HuH-7 (cell line): ENCODE measurements around the gene PRXL2C.
A peak's percentile ranks its signal among the peaks of the same experiment; 100 is the strongest.

ENCODE experiments used
- DNase-seq: peaks from one replicate; pipeline ENCODE4 v3.0.0; 2011; ENCODE audit warnings: low spot score

PRXL2C gene

DNA sequence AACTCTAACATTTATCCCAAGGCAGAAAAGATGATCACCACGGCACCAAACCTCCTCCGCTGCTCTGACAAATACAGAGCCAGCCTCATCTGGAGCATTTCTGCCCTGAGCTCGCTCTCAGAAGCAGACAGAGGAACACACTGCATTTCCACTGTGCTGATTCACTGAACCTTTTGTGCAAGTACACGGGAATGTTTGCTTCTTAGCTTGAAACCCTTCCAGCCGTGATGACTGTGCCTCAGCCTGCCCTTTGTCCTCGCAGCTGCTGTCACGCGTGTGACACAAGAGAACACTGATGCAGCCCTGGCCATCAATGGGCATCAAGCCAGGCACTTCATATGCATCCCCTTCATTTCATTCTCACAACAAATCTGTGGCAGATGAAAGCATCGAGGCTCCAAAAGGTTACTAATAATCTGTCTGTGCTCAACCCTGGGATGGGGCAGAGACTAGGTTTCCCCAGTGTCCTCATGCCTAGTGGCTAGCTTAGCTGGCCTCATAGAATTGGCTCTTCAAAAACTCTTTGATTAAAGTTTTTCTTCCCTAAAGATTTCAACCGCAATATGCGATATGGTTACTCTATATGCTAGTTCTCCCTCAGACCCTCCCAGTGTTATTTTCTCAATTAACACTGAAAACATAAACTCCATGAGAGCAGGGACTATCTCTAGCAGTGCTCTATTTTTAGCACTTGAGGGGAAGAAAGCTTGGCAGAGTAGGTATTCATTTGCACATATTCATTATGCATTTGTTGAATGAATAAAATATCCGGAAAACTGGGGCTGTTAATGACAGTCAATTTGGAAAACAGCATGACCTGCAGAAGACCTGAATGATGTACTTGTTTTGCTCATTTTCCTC lies 42.8 kb downstream of the PRXL2C start:
- DNase-seq, result peak; percentile 34

DNA sequence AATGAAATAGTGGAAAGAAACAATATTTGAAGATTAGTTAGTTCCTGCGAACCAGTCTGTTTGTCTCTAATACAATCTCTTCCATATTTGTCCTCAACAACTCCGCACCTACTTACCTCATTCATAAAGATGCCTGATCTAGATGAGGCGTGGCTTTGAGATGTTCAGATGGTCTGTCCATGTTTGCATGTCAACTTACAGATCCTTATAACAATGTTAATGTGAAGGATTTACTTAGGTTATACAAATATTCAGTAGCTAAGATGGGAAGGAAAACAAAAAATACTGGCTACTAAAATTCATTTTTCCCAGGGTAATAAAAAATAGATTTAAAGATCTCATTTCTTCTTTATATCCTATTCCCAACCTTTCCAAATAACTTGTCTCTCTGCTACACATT lies 43.8 kb downstream of the PRXL2C start:
- DNase-seq, result no peak

DNA sequence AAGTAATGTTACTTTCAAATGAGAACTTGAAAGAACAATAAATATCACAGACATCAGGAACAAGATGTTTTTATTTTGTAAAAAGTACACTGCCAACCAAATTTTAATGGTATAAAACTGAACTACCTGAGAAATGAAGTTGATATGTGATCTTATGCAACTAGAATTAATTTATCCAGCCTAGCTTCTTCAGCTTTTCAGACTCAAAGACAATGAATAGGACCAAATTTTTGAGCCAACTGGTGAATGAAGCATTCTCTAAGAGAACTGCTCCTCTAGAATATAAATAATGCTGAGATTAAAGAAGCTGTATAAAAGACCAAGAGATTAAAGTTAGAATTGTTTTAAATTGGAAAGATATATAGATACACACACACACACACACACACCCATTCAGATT lies 45.4 kb downstream of the PRXL2C start:
- DNase-seq, result no peak

DNA sequence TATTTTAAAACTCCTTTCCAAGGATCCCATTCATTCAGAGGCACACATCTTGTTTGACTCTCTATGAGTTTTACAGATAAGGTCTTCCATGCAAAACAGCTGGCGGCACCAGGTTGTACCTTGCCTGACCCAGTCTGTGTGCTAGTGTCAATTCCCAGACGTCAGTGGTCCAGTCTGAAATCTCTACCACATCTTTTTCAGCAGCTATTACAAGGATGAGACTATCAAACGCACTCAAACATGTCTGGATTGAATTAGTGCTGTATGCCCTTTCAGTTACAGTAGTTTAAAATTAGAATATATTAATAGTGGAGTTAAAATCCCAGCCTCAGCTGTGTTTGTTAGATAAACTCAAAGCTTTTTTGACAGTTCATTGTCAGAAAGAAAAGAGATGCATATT lies 47.1 kb downstream of the PRXL2C start:
- no peak for DNase-seq

DNA sequence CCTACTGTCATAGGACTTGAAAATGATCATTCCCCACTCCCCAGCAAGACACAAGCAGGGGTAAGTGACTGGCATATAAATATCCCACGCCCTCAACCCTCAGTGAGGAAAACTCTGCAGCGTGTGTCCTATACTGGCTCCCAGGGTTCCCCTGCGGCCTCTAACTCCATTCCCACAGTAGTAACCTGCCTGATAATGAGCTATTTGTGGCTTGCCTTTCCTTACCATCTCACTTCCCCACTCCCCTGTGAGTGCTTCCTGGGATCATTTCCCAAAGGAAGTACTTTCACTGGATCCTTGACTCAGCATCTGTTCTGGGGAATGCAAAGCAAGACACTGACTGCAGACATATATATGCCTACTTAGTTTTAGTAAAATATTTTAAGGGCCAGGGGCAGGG lies 49.8 kb downstream of the PRXL2C start:
- no peak for DNase-seq

DNA sequence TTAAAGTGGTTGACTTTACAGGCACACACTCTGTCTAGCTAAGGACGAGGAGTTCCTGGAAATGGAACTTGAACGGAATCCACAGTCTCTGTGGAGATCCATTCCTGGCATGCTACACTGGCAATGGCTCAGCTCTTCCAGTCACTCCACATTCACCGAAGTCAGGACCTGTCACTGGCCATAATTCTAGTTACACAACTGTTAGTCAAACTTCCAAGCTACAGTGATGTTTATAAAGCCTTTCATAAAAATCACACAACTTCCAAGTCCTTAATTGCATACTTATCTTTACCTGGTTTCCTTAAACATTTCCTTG lies 51.2 kb downstream of the PRXL2C start:
- no peak for DNase-seq

DNA sequence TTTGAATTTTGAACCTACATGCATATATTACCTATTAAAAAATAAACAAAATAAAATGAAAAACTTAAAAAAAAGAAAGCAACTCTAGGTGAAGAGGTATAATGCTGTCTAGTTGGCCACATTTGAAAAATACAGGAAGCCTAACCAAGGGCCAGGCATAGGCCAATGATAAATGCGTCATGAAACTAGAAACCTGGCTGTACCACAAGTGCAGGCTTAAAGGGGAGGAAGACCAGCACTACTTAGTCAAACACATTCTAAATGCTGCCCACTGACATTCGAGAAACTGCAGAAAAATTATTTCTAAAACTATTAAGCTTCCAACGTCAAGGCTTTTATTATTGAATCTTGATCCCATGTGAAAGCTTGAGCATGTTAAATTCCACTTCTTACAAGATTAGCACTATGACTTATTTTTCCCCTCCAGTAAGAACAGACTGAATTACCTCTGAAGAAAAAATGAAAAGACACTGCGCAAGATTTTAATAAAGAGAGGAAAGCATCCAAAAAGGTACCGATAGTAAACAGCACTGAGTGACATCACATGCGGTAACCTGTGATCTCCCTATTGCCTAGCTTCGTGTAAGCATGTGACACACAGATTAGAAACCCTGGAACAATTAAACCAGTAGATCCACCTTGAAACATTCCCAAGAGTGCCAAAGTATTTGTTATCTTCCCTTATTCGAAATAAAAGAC lies 51.7 kb downstream of the PRXL2C start:
- no peak for DNase-seq

DNA sequence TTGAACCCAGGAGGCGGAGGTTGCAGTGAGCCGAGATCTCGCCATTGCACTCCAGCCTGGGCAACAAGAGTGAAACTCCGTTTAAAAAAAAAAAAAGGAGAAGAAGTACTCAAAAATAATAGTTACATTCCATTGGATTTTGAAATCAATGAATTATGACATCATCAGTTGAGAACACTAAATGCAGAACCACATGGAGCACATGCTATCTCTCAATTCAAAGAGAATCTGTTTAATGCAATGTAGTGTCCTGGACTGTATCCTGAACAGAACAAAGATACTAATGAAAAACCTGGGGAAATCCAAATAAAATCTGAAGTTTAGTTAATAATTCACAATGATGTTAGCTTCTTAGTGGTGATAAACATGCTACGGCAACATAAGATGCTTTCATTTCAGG lies 55.8 kb downstream of the PRXL2C start:
- DNase-seq, result no peak

DNA sequence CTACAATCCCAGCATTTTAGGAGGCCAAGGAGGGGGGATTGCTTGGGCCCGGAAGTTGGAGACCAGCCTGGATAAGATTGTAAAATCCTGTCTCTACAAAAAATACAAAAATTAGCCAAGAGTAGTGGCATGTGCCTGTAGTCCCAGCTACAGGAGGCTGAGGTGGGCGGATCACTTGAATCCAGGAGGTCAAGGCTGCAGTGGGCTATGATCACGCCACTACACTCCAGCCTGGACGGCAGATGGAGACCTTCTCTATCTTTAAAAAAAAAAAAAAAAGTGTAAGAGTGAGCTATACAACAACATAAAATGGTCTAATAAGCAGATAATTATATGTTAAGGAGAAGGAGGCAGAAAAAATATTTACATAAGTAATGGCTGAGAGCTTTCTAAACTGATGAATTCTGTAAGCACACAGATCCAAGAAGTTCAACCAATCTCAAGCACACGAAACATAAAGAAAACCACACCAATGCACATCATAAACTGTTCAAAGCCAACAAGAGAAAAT lies 58.5 kb downstream of the PRXL2C start:
- no peak for DNase-seq
